NCI-H460 (cell line): ENCODE results near the gene IL25. TPM values are rescaled to one million over a fixed set of nuclear protein-coding genes. Genes with fewer than 3 reads are reported as not detected.

Experiments used
- small RNA-seq, 2 experiments: library from RNA; depleted of rRNA; stranded (forward); fragments of <200 nt; gene quantifications; one replicate each; pipeline ENCODE3, GENCODE V24; 2014
- total RNA-seq: library from RNA; depleted of rRNA; stranded (reverse); fragments of >200 nt; shearing (Covaris generic); gene quantifications from 2 replicates; pipeline ENCODE4 v1.2.3, GENCODE V29; 2014; rRNA removed

The IL25 gene
- total RNA-seq, 1 experiment from 2014 or later: not detected

Small RNAs within 50 kb of the gene (small RNA-seq; reads per million reads assigned to genes)
- gene MIR208A (0 reads per million in 2 experiments), gene MIR208B (0 reads per million in 2 experiments)

Other genes with a start within 250 kb of the IL25 start
- 1.0 and 1.1 TPM in 2 replicates for gene SLC7A8, start 189.1 kb upstream of the IL25 start, total RNA-seq
- gene RNF212B, start 134.9 kb upstream of the IL25 start, total RNA-seq: not detected in 2 replicates
- gene HOMEZ, start 86.7 kb upstream of the IL25 start, total RNA-seq: 7.1 and 7.8 TPM in 2 replicates
- gene PPP1R3E, start 70.0 kb upstream of the IL25 start, total RNA-seq: 6.8 and 7.5 TPM in 2 replicates
- gene BCL2L2, start 66.0 kb upstream of the IL25 start, total RNA-seq: 21.2 and 25.9 TPM in 2 replicates
- 70.8 and 90.2 TPM in 2 replicates for gene PABPN1, start 51.4 kb upstream of the IL25 start, total RNA-seq
- 1.6 and 2.2 TPM in 2 replicates for gene SLC22A17, start 19.9 kb upstream of the IL25 start, total RNA-seq
- gene EFS, start 7.6 kb upstream of the IL25 start, total RNA-seq: 0.05 TPM in 1 of 2 replicates, not detected in the other
- not detected in 2 replicates for gene CMTM5, start 4.2 kb downstream of the IL25 start, total RNA-seq
- not detected in 2 replicates for gene MYH6, start 35.5 kb downstream of the IL25 start, total RNA-seq
- not detected in 2 replicates for gene MYH7, start 62.9 kb downstream of the IL25 start, total RNA-seq
- 95.6 and 99.4 TPM in 2 replicates for gene NGDN, start 96.9 kb downstream of the IL25 start, total RNA-seq
- gene ZFHX2, start 179.0 kb downstream of the IL25 start, total RNA-seq: 0.15 and 0.43 TPM in 2 replicates
- gene THTPA, start 183.5 kb downstream of the IL25 start, total RNA-seq: 15.3 and 23.6 TPM in 2 replicates
- gene AP1G2, start 195.0 kb downstream of the IL25 start, total RNA-seq: 28.7 and 45.2 TPM in 2 replicates
- gene JPH4, start 206.0 kb downstream of the IL25 start, total RNA-seq: not detected in 2 replicates